IMR-90 (cell line): ENCODE data around the gene ASB13. TPM values are rescaled to one million over a fixed set of nuclear protein-coding genes. Genes with fewer than 3 reads are reported as not detected.

Source experiments
- ATAC-seq: fragments of 200-7000 bp; cut with Tn5 transposase; 2 replicates; pipeline ENCODE4 v1.9.1; 2020; ENCODE audit warnings: low read depth, mild to moderate bottlenecking, moderate library complexity
- BruUV-seq: library from RNA; stranded (reverse); fragments of 400-500 nt; replicated peaks from 2 replicates; lab custom pipeline; 2021; lab: Mats Ljungman, UMichigan
- CTCF ChIA-PET: fragments of 300-600 bp; formaldehyde crosslinking; extraction: SDS; loops from one replicate; lab custom pipeline; 2021; ENCODE audit warnings: antibody characterized with exemption; lab: Yijun Ruan, JAX
- POLR2A ChIA-PET: fragments of 300-600 bp; sonication (Branson Sonifier 250); formaldehyde crosslinking; loops from one replicate; lab custom pipeline; 2022; ENCODE audit warnings: antibody characterized with exemption; ENCODE audit not compliant: unreplicated experiment; lab: Charles Lee
- DNase-seq: peaks from one replicate; pipeline ENCODE4 v3.0.0; 2013
- H2AFZ ChIP-seq: replicated peaks from 2 replicates; pipeline ENCODE3; 2013; ENCODE audit warnings: low read length, mild to moderate bottlenecking; ENCODE audit not compliant: poor library complexity
- H2AK5ac ChIP-seq: 2 replicates; pipeline ENCODE4 v1.6.1; 2013; ENCODE audit warnings: low read depth, low read length, inconsistent platforms
- H2AK9ac ChIP-seq: replicated peaks from 2 replicates; pipeline ENCODE3; 2013; ENCODE audit warnings: mild to moderate bottlenecking, low read depth, low read length, moderate library complexity; ENCODE audit not compliant: poor library complexity
- H2BK120ac ChIP-seq: 2 replicates; pipeline ENCODE4 v1.6.1; 2013; ENCODE audit warnings: low read depth, low read length, inconsistent platforms
- H2BK15ac ChIP-seq: 3 replicates; pipeline ENCODE4 v1.6.1; 2013; ENCODE audit warnings: low read depth, low read length, inconsistent platforms
- H2BK20ac ChIP-seq: 2 replicates; pipeline ENCODE4 v1.6.1; 2013; ENCODE audit warnings: low read depth, mild to moderate bottlenecking, inconsistent platforms, low read length, moderate library complexity
- H2BK5ac ChIP-seq: 2 replicates; pipeline ENCODE4 v1.6.1; 2013; ENCODE audit warnings: mild to moderate bottlenecking, low read depth, low read length, inconsistent platforms; ENCODE audit not compliant: poor library complexity, severe bottlenecking
- H3K14ac ChIP-seq: replicated peaks from 2 replicates; pipeline ENCODE4 v1.6.1; 2013; ENCODE audit warnings: low read depth, low read length, inconsistent platforms
- H3K18ac ChIP-seq: 2 replicates; pipeline ENCODE4 v1.6.1; 2013; ENCODE audit warnings: low read depth, low read length, control low read depth
- H3K23ac ChIP-seq: 2 replicates; pipeline ENCODE4 v1.6.1; 2013; ENCODE audit warnings: low read depth, low read length, inconsistent platforms
- H3K27ac ChIP-seq: 2 replicates; pipeline ENCODE4 v1.5.1; 2013; ENCODE audit warnings: mild to moderate bottlenecking, control low read depth, low read length; ENCODE audit not compliant: insufficient read depth
- H3K27me3 ChIP-seq: 2 replicates; pipeline ENCODE4 v1.6.1; 2013; ENCODE audit warnings: low read length; ENCODE audit not compliant: control insufficient read depth, insufficient read depth
- H3K36me3 ChIP-seq: 2 replicates; pipeline ENCODE4 v1.6.1; 2013; ENCODE audit warnings: low read length, mixed read lengths; ENCODE audit not compliant: control insufficient read depth, insufficient read depth
- H3K4ac ChIP-seq: 2 replicates; pipeline ENCODE4 v1.6.1; 2013; ENCODE audit warnings: low read depth, low read length, inconsistent platforms
- H3K4me1 ChIP-seq: 2 replicates; pipeline ENCODE4 v1.6.1; 2013; ENCODE audit warnings: low read length, mixed read lengths; ENCODE audit not compliant: control insufficient read depth, insufficient read depth
- H3K4me2 ChIP-seq: 2 replicates; pipeline ENCODE4 v1.6.1; 2013; ENCODE audit warnings: low read depth, mild to moderate bottlenecking, control low read depth, low read length, moderate library complexity
- H3K4me3 ChIP-seq: 2 replicates; pipeline ENCODE4 v1.5.1; 2013; ENCODE audit warnings: low read depth, mild to moderate bottlenecking, control low read depth, low read length, moderate library complexity; ENCODE audit not compliant: insufficient read depth
- H3K56ac ChIP-seq: 2 replicates; pipeline ENCODE4 v1.6.1; 2013; ENCODE audit warnings: low read length, inconsistent platforms; ENCODE audit not compliant: insufficient read depth; ENCODE audit errors: extremely low read depth
- H3K79me1 ChIP-seq, 2 experiments: 2 replicates each; pipeline ENCODE4 v1.6.1; 2013; ENCODE audit warnings: low read length in 2 of 2, inconsistent platforms in 1 of 2, low read depth in 1 of 2
- H3K9ac ChIP-seq: 2 replicates; pipeline ENCODE4 v1.6.1; 2013; ENCODE audit warnings: low read depth, low read length, control low read depth
- H3K9me1 ChIP-seq: 2 replicates; pipeline ENCODE4 v1.6.1; 2013; ENCODE audit warnings: low read length, inconsistent platforms; ENCODE audit not compliant: insufficient read depth
- H3K9me3 ChIP-seq: 2 replicates; pipeline ENCODE4 v1.6.1; 2013; ENCODE audit warnings: low read length; ENCODE audit not compliant: control insufficient read depth, insufficient read depth
- H4K20me1 ChIP-seq: 2 replicates; pipeline ENCODE4 v1.6.1; 2013; ENCODE audit warnings: low read length, inconsistent platforms; ENCODE audit not compliant: insufficient read depth
- H4K5ac ChIP-seq: 2 replicates; pipeline ENCODE4 v1.6.1; 2013; ENCODE audit warnings: mild to moderate bottlenecking, low read depth, low read length, control low read depth
- H4K8ac ChIP-seq, 2 experiments: 2 replicates each; pipeline ENCODE4 v1.6.1; 2013; ENCODE audit warnings: low read depth in 2 of 2, low read length in 2 of 2, control low read depth in 1 of 2, inconsistent platforms in 1 of 2
- H4K91ac ChIP-seq: 2 replicates; pipeline ENCODE4 v1.6.1; 2013; ENCODE audit warnings: low read depth, low read length, inconsistent platforms; ENCODE audit not compliant: insufficient read depth
- BHLHE40 ChIP-seq: fragments of 150-350 bp; IDR thresholded peaks from 2 replicates; pipeline ENCODE4 v1.6.1; 2016; ENCODE audit warnings: mild to moderate bottlenecking, low read depth, low read length
- CEBPB ChIP-seq: IDR thresholded peaks from 2 replicates; pipeline ENCODE4 v1.6.1; 2012; ENCODE audit warnings: low read depth, low read length, improper control_type of control experiment
- CHD1 ChIP-seq: IDR thresholded peaks from 2 replicates; pipeline ENCODE4 v1.6.1; 2012; ENCODE audit warnings: low read depth, low read length, improper control_type of control experiment
- FOS ChIP-seq: fragments of 150-350 bp; IDR thresholded peaks from 2 replicates; pipeline ENCODE4 v1.6.1; 2016; ENCODE audit warnings: low read depth, low read length
- MAFK ChIP-seq: IDR thresholded peaks from 2 replicates; pipeline ENCODE4 v1.6.1; 2012; ENCODE audit warnings: low read depth, low read length, improper control_type of control experiment
- MAZ ChIP-seq: IDR thresholded peaks from 2 replicates; pipeline ENCODE4 v1.6.1; 2012; ENCODE audit warnings: low read depth, mild to moderate bottlenecking, low read length, improper control_type of control experiment, moderate library complexity, borderline replicate concordance
- MXI1 ChIP-seq: IDR thresholded peaks from 2 replicates; pipeline ENCODE4 v1.6.1; 2012; ENCODE audit warnings: low read depth, mild to moderate bottlenecking, low read length, moderate library complexity, borderline replicate concordance
- POLR2A ChIP-seq: IDR thresholded peaks from 2 replicates; pipeline ENCODE4 v1.6.1; 2012; ENCODE audit warnings: mild to moderate bottlenecking, low read depth, low read length
- RCOR1 ChIP-seq: IDR thresholded peaks from 2 replicates; pipeline ENCODE4 v1.6.1; 2012; ENCODE audit warnings: mild to moderate bottlenecking, low read length, improper control_type of control experiment; ENCODE audit not compliant: insufficient replicate concordance
- RFX5 ChIP-seq: IDR thresholded peaks from 2 replicates; pipeline ENCODE4 v1.8.0; 2012; ENCODE audit warnings: low read depth, mild to moderate bottlenecking, low read length, moderate library complexity
- SMC3 ChIP-seq: fragments of 150-350 bp; IDR thresholded peaks from 2 replicates; pipeline ENCODE4 v1.6.1; 2016; ENCODE audit warnings: low read depth, mild to moderate bottlenecking, antibody characterized with exemption, low read length, moderate library complexity
- WGBS, 2 experiments: methylation state at CpG; one replicate each; pipeline versions ENCODE4 v1.1.5 to v1.1.7; 2013; ENCODE audit warnings: missing lambda C conversion rate in 2 of 2; ENCODE audit not compliant: insufficient read length in 1 of 2; ENCODE audit errors: extremely low coverage in 2 of 2; 5-methylcytosine and 5-hydroxymethylcytosine counted together
- dilution Hi-C: fragments of 300-500 bp; cut with HindIII; formaldehyde crosslinking; loops from one replicate; pipeline ENCODE4 v1.14.3; 2018; ENCODE audit warnings: low sequenced_read_pairs; ENCODE audit not compliant: unreplicated experiment
- in situ Hi-C: fragments of 300-500 bp; cut with MboI; formaldehyde crosslinking; loops from 3 replicates; pipeline ENCODE4 v1.14.3; 2019; ENCODE audit warnings: low sequenced_read_pairs, inconsistent platforms, mixed read lengths
- intact Hi-C: fragments of 100-400 bp; cut with micrococcal nuclease; formaldehyde crosslinking; loops from 2 replicates; pipeline ENCODE4 v1.10.0; 2022
- polyA plus RNA-seq, 3 experiments: library from polyadenylated mRNA; depleted of rRNA; stranded (reverse); fragments of >200 nt; gene quantifications; 2 replicates each; pipeline ENCODE4 v1.2.3, GENCODE V29; 2012; ENCODE audit warnings: low replicate concordance in 1 of 3
- total RNA-seq: library from RNA; depleted of rRNA; stranded (reverse); fragments of >200 nt; gene quantifications from 2 replicates; pipeline ENCODE4 v1.2.3, GENCODE V29; 2012
- TF ChIP-seq, protein P1 (sequence below): conservative IDR thresholded peaks from 2 replicates; pipeline ENCODE4 v1.5.1; 2012; ENCODE audit warnings: mild to moderate bottlenecking, low read depth, low read length, improper control_type of control experiment
- TF ChIP-seq, protein P2 (sequence below): fragments of 150-350 bp; IDR thresholded peaks from 2 replicates; pipeline ENCODE4 v1.6.1; 2017; ENCODE audit warnings: mild to moderate bottlenecking, antibody characterized with exemption, low read length, low read depth
- TF ChIP-seq, protein P3 (sequence below): fragments of 150-350 bp; IDR thresholded peaks from 2 replicates; pipeline ENCODE4 v1.6.1; 2016; ENCODE audit warnings: low read depth, mild to moderate bottlenecking, low read length, moderate library complexity, borderline replicate concordance

Gene ASB13
- total and polyA plus RNA-seq, 2 of the 4 experiments (the other 2 are of a cell fraction) = 4.6 to 6.3 TPM

DNA sequence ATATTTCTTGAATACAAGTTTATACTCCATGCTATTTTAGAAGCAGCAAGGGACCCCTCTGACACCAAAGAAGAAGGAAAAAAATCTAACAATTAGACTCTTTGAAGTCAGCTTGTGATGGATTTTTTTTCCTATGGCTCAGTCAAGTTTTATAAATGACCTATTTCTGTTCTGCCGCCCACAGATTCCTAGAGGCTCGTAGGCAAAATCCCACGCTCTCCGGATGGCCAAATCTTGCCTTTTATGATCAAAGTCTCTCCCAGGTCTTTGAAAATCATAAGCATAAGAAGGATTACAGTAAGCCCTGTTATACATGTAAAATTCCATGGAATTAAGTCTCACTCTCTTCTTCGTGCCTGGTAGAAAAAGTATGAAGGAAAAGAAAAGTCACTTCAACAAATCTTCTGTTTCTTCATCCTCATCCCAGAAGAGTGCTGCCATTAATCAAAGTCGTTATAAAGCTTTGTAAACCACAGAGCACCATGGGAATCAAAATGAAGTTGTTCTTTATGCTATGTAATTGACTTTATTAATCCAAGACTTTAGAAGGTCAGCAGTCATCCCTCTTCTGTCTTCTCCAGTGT lies 33.1 kb downstream of the ASB13 start:
- CTCF ChIA-PET = no interaction called here
- no peak for ATAC-seq

More for the DNA sequence above, 33.1 kb downstream of the ASB13 start:
- no peak overlapping the region for H3K4ac ChIP-seq
- H2BK15ac ChIP-seq = no peak overlapping the region
- no peak overlapping the region for H2AK9ac ChIP-seq
- H3K23ac ChIP-seq = peak overlapping the region; percentile 16; the same call in 1 of the 2 replicates
- H3K9me1 ChIP-seq = no peaks in the 10 kb centered on the region; the same call in 1 of the 2 replicates
- H3K18ac ChIP-seq = no peak overlapping the region
- no peaks in the 10 kb centered on the region; the same call in 1 of the 2 replicates for H3K9me3 ChIP-seq
- H2BK120ac ChIP-seq = no peak overlapping the region
- no peak overlapping the region for H2AK5ac ChIP-seq
- POLR2A ChIA-PET = no interaction called here
- intact Hi-C loops (no loop called here), dilution Hi-C loops (no loop called here), in situ Hi-C loops (no loop called here)
- BruUV-seq = no TSS peak
- H3K14ac ChIP-seq = no peak overlapping the region
- H3K9ac ChIP-seq = no peak overlapping the region
- no peak overlapping the region for H3K56ac ChIP-seq
- H3K4me3 ChIP-seq = no peak overlapping the region
- H3K27me3 ChIP-seq = no peaks in the 10 kb centered on the region; the same call in 1 of the 2 replicates
- DNase-seq = no peak
- H3K27ac ChIP-seq = no peak overlapping the region
- no peak overlapping the region for H4K91ac ChIP-seq
- WGBS, 2 experiments = no CpG with 5 or more reads among the region's 6 CpGs
- no peak overlapping the region for H2BK20ac ChIP-seq
- H2BK5ac ChIP-seq = no peak overlapping the region
- H3K36me3 ChIP-seq = no peaks in the 10 kb centered on the region
- no peak overlapping the region for H3K4me2 ChIP-seq
- H2AFZ ChIP-seq = no peak overlapping the region
- no peak overlapping the region for H4K8ac ChIP-seq
- H3K79me1 ChIP-seq = no peaks in the 10 kb centered on the region
- H3K4me1 ChIP-seq = peaks cover 5% of the 10 kb centered on the region; the same call in 1 of the 2 replicates
- H4K5ac ChIP-seq = no peak overlapping the region
- no peaks in the 10 kb centered on the region for H4K20me1 ChIP-seq
- TF ChIP-seq MAZ = no peak
- TF ChIP-seq RFX5 = no peak
- no peak for TF ChIP-seq CEBPB
- TF ChIP-seq MAFK = no peak
- TF ChIP-seq CHD1 = no peak
- TF ChIP-seq FOS = no peak
- TF ChIP-seq, protein P1, sequence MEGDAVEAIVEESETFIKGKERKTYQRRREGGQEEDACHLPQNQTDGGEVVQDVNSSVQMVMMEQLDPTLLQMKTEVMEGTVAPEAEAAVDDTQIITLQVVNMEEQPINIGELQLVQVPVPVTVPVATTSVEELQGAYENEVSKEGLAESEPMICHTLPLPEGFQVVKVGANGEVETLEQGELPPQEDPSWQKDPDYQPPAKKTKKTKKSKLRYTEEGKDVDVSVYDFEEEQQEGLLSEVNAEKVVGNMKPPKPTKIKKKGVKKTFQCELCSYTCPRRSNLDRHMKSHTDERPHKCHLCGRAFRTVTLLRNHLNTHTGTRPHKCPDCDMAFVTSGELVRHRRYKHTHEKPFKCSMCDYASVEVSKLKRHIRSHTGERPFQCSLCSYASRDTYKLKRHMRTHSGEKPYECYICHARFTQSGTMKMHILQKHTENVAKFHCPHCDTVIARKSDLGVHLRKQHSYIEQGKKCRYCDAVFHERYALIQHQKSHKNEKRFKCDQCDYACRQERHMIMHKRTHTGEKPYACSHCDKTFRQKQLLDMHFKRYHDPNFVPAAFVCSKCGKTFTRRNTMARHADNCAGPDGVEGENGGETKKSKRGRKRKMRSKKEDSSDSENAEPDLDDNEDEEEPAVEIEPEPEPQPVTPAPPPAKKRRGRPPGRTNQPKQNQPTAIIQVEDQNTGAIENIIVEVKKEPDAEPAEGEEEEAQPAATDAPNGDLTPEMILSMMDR = no peak
- TF ChIP-seq SMC3 = no peak
- no peak for TF ChIP-seq BHLHE40
- no peak for TF ChIP-seq RCOR1
- TF ChIP-seq POLR2A = no peak
- TF ChIP-seq, protein P2, sequence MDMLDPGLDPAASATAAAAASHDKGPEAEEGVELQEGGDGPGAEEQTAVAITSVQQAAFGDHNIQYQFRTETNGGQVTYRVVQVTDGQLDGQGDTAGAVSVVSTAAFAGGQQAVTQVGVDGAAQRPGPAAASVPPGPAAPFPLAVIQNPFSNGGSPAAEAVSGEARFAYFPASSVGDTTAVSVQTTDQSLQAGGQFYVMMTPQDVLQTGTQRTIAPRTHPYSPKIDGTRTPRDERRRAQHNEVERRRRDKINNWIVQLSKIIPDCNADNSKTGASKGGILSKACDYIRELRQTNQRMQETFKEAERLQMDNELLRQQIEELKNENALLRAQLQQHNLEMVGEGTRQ = no peak
- TF ChIP-seq MXI1 = no peak
- TF ChIP-seq, protein P3, sequence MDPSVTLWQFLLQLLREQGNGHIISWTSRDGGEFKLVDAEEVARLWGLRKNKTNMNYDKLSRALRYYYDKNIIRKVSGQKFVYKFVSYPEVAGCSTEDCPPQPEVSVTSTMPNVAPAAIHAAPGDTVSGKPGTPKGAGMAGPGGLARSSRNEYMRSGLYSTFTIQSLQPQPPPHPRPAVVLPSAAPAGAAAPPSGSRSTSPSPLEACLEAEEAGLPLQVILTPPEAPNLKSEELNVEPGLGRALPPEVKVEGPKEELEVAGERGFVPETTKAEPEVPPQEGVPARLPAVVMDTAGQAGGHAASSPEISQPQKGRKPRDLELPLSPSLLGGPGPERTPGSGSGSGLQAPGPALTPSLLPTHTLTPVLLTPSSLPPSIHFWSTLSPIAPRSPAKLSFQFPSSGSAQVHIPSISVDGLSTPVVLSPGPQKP = no peak
